ENCODE measurements around the gene ARMS2.

Gene ARMS2

DNA sequence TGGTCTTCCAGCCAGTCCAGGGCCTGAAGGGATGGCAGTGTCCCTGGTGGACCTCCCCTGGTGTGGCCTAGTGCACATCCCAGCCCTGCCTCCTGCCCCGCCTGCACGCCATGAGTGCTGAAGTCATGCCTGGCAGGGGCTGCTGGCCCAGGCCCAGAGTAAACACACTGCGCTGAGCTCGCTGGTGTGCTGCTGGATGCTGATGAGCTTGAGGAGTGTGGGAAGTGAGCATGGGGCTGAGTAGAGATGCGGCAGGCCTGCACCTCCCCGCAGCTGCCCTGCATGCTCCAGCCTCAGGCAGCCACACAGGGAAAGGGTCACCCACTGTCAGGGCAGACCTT is 50.1 kb downstream of the ARMS2 start:
- Histone ChIP-seq H3K4me3 (ENCODE audit: low read depth, low read length) (no peak overlapping the region), H3K27me3 (no peaks in the 10 kb centered on the region), H3K4me1 (no peaks in the 10 kb centered on the region), H3K9me3 (no peaks in the 10 kb centered on the region), H3K36me3 (no peaks in the 10 kb centered on the region)
- peak; percentile 30 for DNase-seq
- TF ChIP-seq, protein P1, sequence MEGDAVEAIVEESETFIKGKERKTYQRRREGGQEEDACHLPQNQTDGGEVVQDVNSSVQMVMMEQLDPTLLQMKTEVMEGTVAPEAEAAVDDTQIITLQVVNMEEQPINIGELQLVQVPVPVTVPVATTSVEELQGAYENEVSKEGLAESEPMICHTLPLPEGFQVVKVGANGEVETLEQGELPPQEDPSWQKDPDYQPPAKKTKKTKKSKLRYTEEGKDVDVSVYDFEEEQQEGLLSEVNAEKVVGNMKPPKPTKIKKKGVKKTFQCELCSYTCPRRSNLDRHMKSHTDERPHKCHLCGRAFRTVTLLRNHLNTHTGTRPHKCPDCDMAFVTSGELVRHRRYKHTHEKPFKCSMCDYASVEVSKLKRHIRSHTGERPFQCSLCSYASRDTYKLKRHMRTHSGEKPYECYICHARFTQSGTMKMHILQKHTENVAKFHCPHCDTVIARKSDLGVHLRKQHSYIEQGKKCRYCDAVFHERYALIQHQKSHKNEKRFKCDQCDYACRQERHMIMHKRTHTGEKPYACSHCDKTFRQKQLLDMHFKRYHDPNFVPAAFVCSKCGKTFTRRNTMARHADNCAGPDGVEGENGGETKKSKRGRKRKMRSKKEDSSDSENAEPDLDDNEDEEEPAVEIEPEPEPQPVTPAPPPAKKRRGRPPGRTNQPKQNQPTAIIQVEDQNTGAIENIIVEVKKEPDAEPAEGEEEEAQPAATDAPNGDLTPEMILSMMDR (IDR thresholded peaks at IDR 0.05; ENCODE audit: low read depth, low read length) = no peak

DNA sequence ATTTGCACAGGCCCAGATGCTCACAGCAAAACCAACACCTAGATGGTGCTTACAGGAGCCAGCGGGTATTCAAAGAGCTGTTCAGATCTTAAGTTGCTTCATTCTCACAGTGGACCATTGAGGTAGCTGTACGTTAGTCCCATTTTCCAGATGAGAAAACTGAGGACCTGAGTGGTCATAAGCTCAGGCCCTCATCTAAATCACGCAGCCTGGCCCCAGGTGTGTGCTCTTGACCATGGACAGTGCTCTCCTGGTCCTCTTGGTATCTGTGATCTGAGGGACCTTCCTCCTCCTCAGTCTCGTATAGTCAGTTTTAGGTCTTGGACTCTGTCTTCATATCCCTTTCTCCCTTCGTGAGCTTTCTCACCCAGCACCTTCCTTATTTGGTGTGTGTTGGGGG is 50.6 kb downstream of the ARMS2 start:
- no peak overlapping the region for H3K4me3 ChIP-seq (ENCODE audit: low read depth, low read length)
- H3K9me3 ChIP-seq = no peaks in the 10 kb centered on the region
- no peaks in the 10 kb centered on the region for H3K27me3 ChIP-seq
- no peaks in the 10 kb centered on the region for H3K4me1 ChIP-seq
- no peaks in the 10 kb centered on the region for H3K36me3 ChIP-seq
- TF ChIP-seq, protein P1 (IDR thresholded peaks at IDR 0.05; ENCODE audit: low read depth, low read length) = no peak
- DNase-seq = no peak

DNA sequence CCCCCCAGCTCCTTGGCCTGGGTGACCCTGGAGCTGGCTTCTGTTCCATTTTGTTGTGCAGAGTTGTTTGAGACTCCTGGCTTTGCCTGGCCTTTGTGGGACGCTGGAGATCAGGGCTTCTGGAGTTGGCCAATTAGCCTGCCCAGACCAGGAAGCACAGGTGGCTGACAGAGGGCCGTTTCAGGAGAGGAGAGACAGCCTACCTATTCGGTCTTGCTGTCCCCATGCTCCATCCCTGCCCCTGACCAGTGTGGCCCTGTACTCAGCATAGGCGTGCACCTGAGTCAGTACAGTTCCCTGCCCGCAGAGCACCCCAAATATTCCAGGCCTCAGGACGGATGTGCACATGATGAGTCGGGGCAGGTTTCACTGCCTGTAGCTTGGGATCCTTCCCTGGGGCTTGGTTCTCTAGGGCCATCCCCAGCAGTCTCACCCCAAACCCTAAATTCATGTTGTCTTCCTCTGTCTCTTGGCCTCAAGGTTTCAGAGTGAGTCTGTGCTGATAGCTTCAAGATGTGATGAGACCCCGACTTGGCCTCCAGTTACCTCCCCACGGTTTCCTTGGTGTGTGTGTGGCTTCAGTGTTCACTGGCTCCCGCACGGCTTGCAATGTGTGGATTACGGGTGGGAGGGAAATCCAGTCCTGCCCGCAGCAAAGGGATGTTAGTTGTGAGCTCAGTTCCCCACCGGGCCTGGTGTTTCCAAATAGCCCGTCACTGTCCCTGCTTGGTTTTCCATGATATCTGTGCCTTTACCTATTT is 51.6 kb downstream of the ARMS2 start:
- DNase-seq = no peak
- Histone ChIP-seq H3K9me3 (no peaks in the 10 kb centered on the region), H3K4me1 (no peaks in the 10 kb centered on the region), H3K4me3 (ENCODE audit: low read depth, low read length) (no peak overlapping the region), H3K27me3 (no peaks in the 10 kb centered on the region), H3K36me3 (no peaks in the 10 kb centered on the region)
- TF ChIP-seq, protein P1 (IDR thresholded peaks at IDR 0.05; ENCODE audit: low read depth, low read length) = no peak
